Prostate gland (tissue), 2 donors: ENCODE measurements around the gene RPUSD1. TPM values are rescaled to one million over a fixed set of nuclear protein-coding genes. Genes with fewer than 3 reads are reported as not detected.
A peak's percentile ranks its signal among the peaks of the same experiment; 100 is the strongest.

Experiments used
- DNase-seq: peaks from one replicate; pipeline ENCODE4 v3.0.0-alpha.2; 2019; ENCODE audit warnings: low spot score
- H3K27ac ChIP-seq, 2 donors: fragments of 200-600 bp; sonication (generic); 2 replicates each; pipeline ENCODE4 v1.5.1; 2017 to 2019
- H3K27me3 ChIP-seq: fragments of 200-600 bp; sonication (generic); replicated peaks from 2 replicates; pipeline ENCODE4 v1.5.1; 2019; ENCODE audit not compliant: insufficient read depth
- H3K36me3 ChIP-seq, 2 donors: fragments of 200-600 bp; sonication (generic); 1 replicate in 1 of 2; 2 replicates in 1 of 2; pipeline versions ENCODE4 v1.5.1 to v1.8.1; 2017 to 2019
- H3K4me1 ChIP-seq: fragments of 200-600 bp; sonication (generic); replicated peaks from 2 replicates; pipeline ENCODE4 v1.5.1; 2019
- H3K4me3 ChIP-seq, 2 donors: fragments of 200-600 bp; sonication (generic); 2 replicates each; pipeline ENCODE4 v1.5.1; 2017 to 2019
- H3K9me3 ChIP-seq: fragments of 200-600 bp; sonication (generic); 2 replicates; pipeline ENCODE4 v1.5.1; 2017
- CTCF ChIP-seq, 4 experiments: fragments of 200-600 bp in 2 of 4; fragments of 450-650 bp in 2 of 4; sonication (generic) in 2 of 4; IDR thresholded peaks; 1 replicate in 3 of 4; 2 replicates in 1 of 4; pipeline ENCODE4 v1.5.1; 2016 to 2019; ENCODE audit warnings: antibody characterized with exemption in 4 of 4, mild to moderate bottlenecking in 2 of 4, moderate library complexity in 2 of 4
- POLR2A ChIP-seq: fragments of 450-650 bp; IDR thresholded peaks from one replicate; pipeline ENCODE4 v1.6.1; 2016; ENCODE audit warnings: antibody characterized with exemption, mild to moderate bottlenecking
- POLR2AphosphoS5 ChIP-seq: sonication (generic); formaldehyde crosslinking; IDR thresholded peaks from one replicate; pipeline ENCODE4 v1.6.1; 2017; ENCODE audit warnings: antibody characterized with exemption
- WGBS: methylation state at CpG from one replicate; pipeline ENCODE4 v1.1.5; 2018; 5-methylcytosine and 5-hydroxymethylcytosine counted together
- intact Hi-C: fragments of 100-400 bp; cut with DNase I; formaldehyde crosslinking; loops from one replicate; pipeline ENCODE4 v1.14.2; 2022
- total RNA-seq, 2 donors: library from RNA; depleted of rRNA; stranded (reverse); fragments of >200 nt; gene quantifications; one replicate each; pipeline ENCODE4 v1.1.0, GENCODE V29; 2016

RPUSD1 gene
- total RNA-seq, 2 donors from 2014 or later, result 22.0 to 32.4 TPM

GRCh38 chr16:815861-816260 lies 27.7 kb upstream of the RPUSD1 start:
- H3K27me3 ChIP-seq, result peaks cover 15% of the 10 kb centered on the region
- H3K4me1 ChIP-seq, result no peaks in the 10 kb centered on the region
- H3K9me3 ChIP-seq, result no peaks in the 10 kb centered on the region
- 94% methylated on average over 15 of the region's 15 CpGs for WGBS
- no peak overlapping the region for H3K27ac ChIP-seq
- DNase-seq, result no peak
- intact Hi-C loops, result loop anchor here (2.0 kb wide), 1 partner anchor 285 kb away; no protein-coding TSS in a partner anchor
- H3K36me3 ChIP-seq, result no peaks in the 10 kb centered on the region
- no peak overlapping the region for H3K4me3 ChIP-seq
- no peak for TF ChIP-seq POLR2AphosphoS5
- TF ChIP-seq POLR2A, result no peak
- no peak for TF ChIP-seq CTCF (IDR thresholded peaks at IDR 0.05)

GRCh38 chr16:814974-815373 lies 26.8 kb upstream of the RPUSD1 start:
- intact Hi-C loops, result no loop called here
- TF ChIP-seq POLR2A (no peak), CTCF (IDR thresholded peaks at IDR 0.05) (no peak), POLR2AphosphoS5 (no peak)
- H3K4me1 ChIP-seq, result no peaks in the 10 kb centered on the region
- no peak for DNase-seq
- H3K36me3 ChIP-seq, result no peaks in the 10 kb centered on the region
- H3K27ac ChIP-seq, result no peak overlapping the region
- 80% methylated on average over 9 of the region's 9 CpGs for WGBS
- no peaks in the 10 kb centered on the region for H3K9me3 ChIP-seq
- H3K27me3 ChIP-seq, result peaks cover 13% of the 10 kb centered on the region
- H3K4me3 ChIP-seq, result no peak overlapping the region

GRCh38 chr16:813916-814412 lies 25.8 kb upstream of the RPUSD1 start:
- intact Hi-C loops, result loop anchor here (2.0 kb wide), 1 partner anchor 243 kb away; no protein-coding TSS in a partner anchor
- Histone ChIP-seq H3K27ac (no peak overlapping the region), H3K9me3 (no peaks in the 10 kb centered on the region), H3K27me3 (peaks cover 9% of the 10 kb centered on the region), H3K4me3 (no peak overlapping the region), H3K36me3 (no peaks in the 10 kb centered on the region), H3K4me1 (no peaks in the 10 kb centered on the region)
- TF ChIP-seq POLR2AphosphoS5 (no peak), POLR2A (no peak), CTCF (IDR thresholded peaks at IDR 0.05) (peak in 1 of 4 experiments; percentile 4)
- 58% methylated on average over 22 of the region's 22 CpGs for WGBS
- no peak for DNase-seq

GRCh38 chr16:813204-813915 lies 25.2 kb upstream of the RPUSD1 start:
- no peak for DNase-seq
- no peak for TF ChIP-seq POLR2A
- TF ChIP-seq CTCF (IDR thresholded peaks at IDR 0.05), result peak in 3 of 4 experiments; percentile 62 to 74 (median 73)
- no peak for TF ChIP-seq POLR2AphosphoS5
- H3K4me1 ChIP-seq, result no peaks in the 10 kb centered on the region
- no peak overlapping the region for H3K4me3 ChIP-seq
- no peaks in the 10 kb centered on the region for H3K9me3 ChIP-seq
- intact Hi-C loops, result loop anchor here (2.0 kb wide), 1 partner anchor 243 kb away; no protein-coding TSS in a partner anchor
- H3K36me3 ChIP-seq, result no peaks in the 10 kb centered on the region
- peaks cover 9% of the 10 kb centered on the region for H3K27me3 ChIP-seq
- WGBS, result 26% methylated on average over 38 of the region's 67 CpGs
- no peak overlapping the region for H3K27ac ChIP-seq

- Histone ChIP-seq H3K4me1 (no peaks in the 10 kb centered on the region), H3K9me3 (no peaks in the 10 kb centered on the region), H3K4me3 (peak overlapping the region; percentile 61 to 65), H3K36me3 (no peaks in the 10 kb centered on the region), H3K27me3 (no peaks in the 10 kb centered on the region), H3K27ac (peak overlapping the region in 1 of 2 donors; percentile 77)
- no peak for TF ChIP-seq POLR2A
- no peak for TF ChIP-seq POLR2AphosphoS5
- no peak for TF ChIP-seq CTCF (IDR thresholded peaks at IDR 0.05)
- 30% methylated on average over 18 of the region's 19 CpGs for WGBS
- no peak for DNase-seq
- intact Hi-C loops, result no loop called here
Measured at GRCh38 chr16:808085-808386, 19.9 kb upstream of the RPUSD1 start.
